HepG2 (cell line): ENCODE measurements around the gene PCNT. TPM values are rescaled to one million over a fixed set of nuclear protein-coding genes. Genes with fewer than 3 reads are reported as not detected.

Experiments
- ATAC-seq: fragments of 200-7000 bp; cut with Tn5 transposase; 3 replicates; pipeline ENCODE4 v1.9.1; 2020; ENCODE audit warnings: mild to moderate bottlenecking, moderate library complexity
- BruUV-seq: library from RNA; stranded (reverse); fragments of 400-500 nt; replicated peaks from 2 replicates; lab custom pipeline; 2021; lab: Mats Ljungman, UMichigan
- CTCF ChIA-PET: fragments of 300-600 bp; formaldehyde crosslinking; extraction: SDS; loops from one replicate; lab custom pipeline; 2021; ENCODE audit warnings: low total read pairs, inconsistent platforms, low intra/inter-chr PET ratio; lab: Yijun Ruan, JAX
- POLR2A ChIA-PET: fragments of 350-600 bp; sonication (Branson Sonifier 250); formaldehyde crosslinking; loops from one replicate; lab custom pipeline; 2020; ENCODE audit warnings: antibody characterized with exemption, inconsistent platforms; lab: Yijun Ruan, JAX
- DNase-seq: peaks from one replicate; pipeline ENCODE4 v3.0.0-alpha.2; 2015; ENCODE audit warnings: low spot score
- FAIRE-seq: peaks from 3 replicates; lab custom pipeline; 2011; peaks lifted over from hg19 to GRCh38; lab: Jason Lieb, UNC
- H2AFZ ChIP-seq: one replicate; pipeline ENCODE4 v1.6.1; 2011; ENCODE audit warnings: low read length, inconsistent platforms
- H3K27ac ChIP-seq: fragments of 300-600 bp; 3 replicates; pipeline ENCODE4 v1.8.0; 2011; ENCODE audit warnings: mixed run types, mild to moderate bottlenecking, mixed read lengths, low read length, inconsistent platforms; ENCODE audit not compliant: insufficient read depth; ENCODE audit errors: extremely low read length
- H3K27me3 ChIP-seq, 2 experiments: fragments of 200-600 bp in 1 of 2; 2 replicates in 1 of 2; 3 replicates in 1 of 2; pipeline versions ENCODE4 v1.6.0 to v1.8.0; 2011; ENCODE audit warnings: low read length in 2 of 2, mild to moderate bottlenecking in 2 of 2, moderate library complexity in 2 of 2, inconsistent platforms in 1 of 2; ENCODE audit not compliant: insufficient read depth in 2 of 2, control insufficient read depth in 1 of 2
- H3K36me3 ChIP-seq, 2 experiments: fragments of 200-600 bp in 1 of 2; replicated peaks in 1 of 2; 2 replicates in 1 of 2; 3 replicates in 1 of 2; pipeline versions ENCODE4 v1.5.1 to v1.8.0; 2011; ENCODE audit warnings: low read length in 2 of 2, inconsistent platforms in 1 of 2; ENCODE audit not compliant: insufficient read depth in 2 of 2, control insufficient read depth in 1 of 2
- H3K4me1 ChIP-seq: 2 replicates; pipeline ENCODE4 v1.5.1; 2012; ENCODE audit warnings: low read length, inconsistent platforms; ENCODE audit not compliant: insufficient read depth
- H3K4me2 ChIP-seq: 2 replicates; pipeline ENCODE4 v1.6.0; 2011; ENCODE audit warnings: low read depth, low read length, inconsistent platforms
- H3K4me3 ChIP-seq, 3 experiments: fragments of 200-600 bp in 1 of 3; sonication (generic), shearing (Covaris generic) in 1 of 3; replicated peaks in 1 of 3; 2 replicates each; pipeline ENCODE4 v1.5.1; 2011 to 2016; ENCODE audit warnings: low read length in 3 of 3, inconsistent platforms in 2 of 3, low read depth in 2 of 3, mild to moderate bottlenecking in 2 of 3, control low read depth in 1 of 3, mixed read lengths in 1 of 3; ENCODE audit not compliant: insufficient read depth in 1 of 3
- H3K79me2 ChIP-seq: one replicate; pipeline ENCODE4 v1.6.1; 2011; ENCODE audit warnings: low read length, inconsistent platforms; ENCODE audit not compliant: insufficient read depth
- H3K9ac ChIP-seq: 2 replicates; pipeline ENCODE4 v1.6.0; 2011; ENCODE audit warnings: mild to moderate bottlenecking, low read depth, low read length, inconsistent platforms; ENCODE audit not compliant: insufficient read depth
- H3K9me3 ChIP-seq: 2 replicates; pipeline ENCODE4 v1.5.1; 2012; ENCODE audit warnings: mild to moderate bottlenecking, low read length
- H4K20me1 ChIP-seq: 2 replicates; pipeline ENCODE4 v1.6.0; 2011; ENCODE audit warnings: inconsistent platforms, mild to moderate bottlenecking, low read length, moderate library complexity; ENCODE audit not compliant: insufficient read depth
- CREBL2 ChIP-seq: sonication (generic); formaldehyde crosslinking; IDR thresholded peaks from 2 replicates; pipeline ENCODE4 v1.8.1; 2023; ENCODE audit warnings: missing genetic modification reagents, mild to moderate bottlenecking, borderline replicate concordance
- HES4 ChIP-seq: sonication (generic); formaldehyde crosslinking; IDR thresholded peaks from 2 replicates; pipeline ENCODE4 v1.9.0; 2021; ENCODE audit warnings: mild to moderate bottlenecking, missing genetic modification reagents, borderline replicate concordance
- HMG20B ChIP-seq: conservative IDR thresholded peaks from 2 replicates; pipeline ENCODE4 v1.6.1; 2016; ENCODE audit warnings: missing genetic modification reagents, missing compliant biosample characterization
- IRF9 ChIP-seq: sonication (generic); formaldehyde crosslinking; IDR thresholded peaks from 2 replicates; pipeline ENCODE4 v1.8.0; 2022; ENCODE audit warnings: missing genetic modification reagents, mild to moderate bottlenecking, borderline replicate concordance
- NONO ChIP-seq, 2 experiments: fragments of 450-650 bp in 1 of 2; sonication (generic) in 1 of 2; formaldehyde crosslinking in 1 of 2; IDR thresholded peaks in 1 of 2; conservative IDR thresholded peaks in 1 of 2; 2 replicates each; pipeline versions ENCODE4 v1.6.1 to v1.8.0; 2017 to 2022; ENCODE audit warnings: mild to moderate bottlenecking in 1 of 2, missing genetic modification reagents in 1 of 2, moderate library complexity in 1 of 2
- PBX3 ChIP-seq: sonication (generic); formaldehyde crosslinking; IDR thresholded peaks from 2 replicates; pipeline ENCODE4 v1.8.1; 2023; ENCODE audit warnings: missing genetic modification reagents, inconsistent platforms, borderline replicate concordance
- RBM39 ChIP-seq: fragments of 200-400 bp; formaldehyde crosslinking; IDR thresholded peaks from one replicate; pipeline ENCODE4 v1.6.1; 2018; ENCODE audit warnings: antibody characterized with exemption, mild to moderate bottlenecking, low read depth, low read length; ENCODE audit not compliant: poor library complexity, severe bottlenecking
- SP5 ChIP-seq: IDR thresholded peaks from 2 replicates; pipeline ENCODE4 v1.6.1; 2016; ENCODE audit warnings: low read depth, borderline replicate concordance
- SPEN ChIP-seq: sonication (generic); formaldehyde crosslinking; IDR thresholded peaks from 2 replicates; pipeline ENCODE4 v1.5.1; 2020; ENCODE audit warnings: low read depth, mild to moderate bottlenecking, missing genetic modification reagents
- ZBTB34 ChIP-seq: sonication (generic); formaldehyde crosslinking; IDR thresholded peaks from 2 replicates; pipeline ENCODE4 v1.8.0; 2022; ENCODE audit warnings: mild to moderate bottlenecking, missing genetic modification reagents
- ZKSCAN5 ChIP-seq: sonication (generic); formaldehyde crosslinking; IDR thresholded peaks from 2 replicates; pipeline ENCODE4 v1.5.1; 2020; ENCODE audit warnings: mild to moderate bottlenecking, missing genetic modification reagents
- ZNF124 ChIP-seq: sonication (generic); formaldehyde crosslinking; IDR thresholded peaks from 2 replicates; pipeline ENCODE4 v1.4.0; 2020; ENCODE audit warnings: missing genetic modification reagents
- ZNF362 ChIP-seq: sonication (generic); formaldehyde crosslinking; IDR thresholded peaks from 2 replicates; pipeline ENCODE4 v1.4.0; 2020; ENCODE audit warnings: missing genetic modification reagents, mild to moderate bottlenecking, borderline replicate concordance
- ZNF549 ChIP-seq: sonication (generic); formaldehyde crosslinking; IDR thresholded peaks from 2 replicates; pipeline ENCODE4 v1.5.0; 2020; ENCODE audit warnings: missing genetic modification reagents
- ZNF577 ChIP-seq: sonication (generic); formaldehyde crosslinking; IDR thresholded peaks from 2 replicates; pipeline ENCODE4 v1.4.0; 2020; ENCODE audit warnings: mild to moderate bottlenecking, low read depth, missing genetic modification reagents, borderline replicate concordance
- ZNF746 ChIP-seq: sonication (generic); formaldehyde crosslinking; IDR thresholded peaks from 2 replicates; pipeline ENCODE4 v1.8.0; 2022; ENCODE audit warnings: mild to moderate bottlenecking, missing genetic modification reagents
- ZSCAN30 ChIP-seq: sonication (generic); formaldehyde crosslinking; IDR thresholded peaks from 2 replicates; pipeline ENCODE4 v1.5.0; 2020; ENCODE audit warnings: mild to moderate bottlenecking, missing genetic modification reagents
- WGBS: methylation state at CpG from one replicate; pipeline ENCODE4 v1.1.6; 2017; ENCODE audit warnings: low lambda C conversion rate; 5-methylcytosine and 5-hydroxymethylcytosine counted together
- in situ Hi-C: cut with HindIII; loops from 2 replicates; pipeline ENCODE4 v1.10.0; 2017; ENCODE audit warnings: low pct_unique_long_range_greater_than_20kb; ENCODE audit not compliant: extremely low pct_ligation_motif_present
- intact Hi-C: fragments of 100-400 bp; cut with micrococcal nuclease; formaldehyde crosslinking; loops from one replicate; pipeline ENCODE4 v1.10.0; 2022; ENCODE audit not compliant: unreplicated experiment
- polyA plus RNA-seq, 8 experiments: library from polyadenylated mRNA; depleted of rRNA in 3 of 8; stranded (reverse) in 7 of 8; unstranded in 1 of 8; fragments of >200 nt; fragmentation: Illumina TruSeq in 4 of 8; extraction: Trizol in 4 of 8; gene quantifications; 2 replicates each; pipeline versions ENCODE4 v1.2.1 to v1.2.3, GENCODE V29; 2011 to 2016; ENCODE audit warnings: low read depth in 4 of 8, missing spikeins in 1 of 8, mixed read lengths in 1 of 8; ENCODE audit not compliant: insufficient read depth in 1 of 8
- total RNA-seq, 5 experiments: library from RNA; depleted of rRNA; stranded (reverse); fragments of >200 nt; fragmentation: Illumina TruSeq; extraction: Trizol; gene quantifications; 2 replicates each; pipeline ENCODE4 v1.2.3, GENCODE V29; 2016; ENCODE audit warnings: low read depth in 1 of 5

PCNT gene
- total and polyA plus RNA-seq, 2 of the 13 experiments (the other 11 are each of a cell fraction or from before 2014, with no cell fraction given), result 5.6 to 12.4 TPM

- H3K9me3 ChIP-seq, result no peaks in the 10 kb centered on the region
- in situ Hi-C loops, result no loop called here
- no peaks in the 10 kb centered on the region for H3K79me2 ChIP-seq
- H3K27ac ChIP-seq, result no peak overlapping the region
- no peak overlapping the region for H3K4me2 ChIP-seq
- no peaks in the 10 kb centered on the region for H3K4me1 ChIP-seq
- intact Hi-C loops, result no loop called here
- peaks cover 21 to 57% of the 10 kb centered on the region in 2 experiments; a peak in 4 of 5 replicates for H3K36me3 ChIP-seq
- ATAC-seq (no peak), DNase-seq (no peak), FAIRE-seq (no peak)
- CTCF ChIA-PET, result no interaction called here
- no TSS peak for BruUV-seq
- POLR2A ChIA-PET, result no interaction called here
- no peak overlapping the region for H3K9ac ChIP-seq
- no peak overlapping the region for H3K4me3 ChIP-seq
- no peaks in the 10 kb centered on the region for H3K27me3 ChIP-seq
- WGBS, result 91% methylated on average over 3 of the region's 10 CpGs
- H2AFZ ChIP-seq, result no peak overlapping the region
- H4K20me1 ChIP-seq, result no peaks in the 10 kb centered on the region
- TF ChIP-seq RBM39 (no peak), ZNF362 (CRISPR knock-in tag) (no peak), ZNF124 (CRISPR knock-in tag) (no peak), ZNF549 (CRISPR knock-in tag) (no peak), PBX3 (CRISPR knock-in tag) (no peak), NONO (IDR thresholded peaks at IDR 0.05) (no peak), NONO (CRISPR knock-in tag; conservative IDR thresholded peaks at IDR 0.05) (no peak), SP5 (CRISPR knock-in tag) (no peak), SPEN (CRISPR knock-in tag) (no peak), CREBL2 (no peak), ZKSCAN5 (CRISPR knock-in tag) (no peak), IRF9 (CRISPR knock-in tag) (no peak), ZNF577 (CRISPR knock-in tag) (no peak), HMG20B (CRISPR knock-in tag) (no peak), ZSCAN30 (CRISPR knock-in tag) (no peak), HES4 (CRISPR knock-in tag) (no peak), ZNF746 (CRISPR knock-in tag) (no peak), ZBTB34 (CRISPR knock-in tag) (no peak)
These were observed 38.0 kb downstream of the PCNT start for GRCh38 chr21:46361935-46362334.
